HG03521 (cell line): ENCODE results near the gene RARB.

Experiments
- ATAC-seq: cut with Tn5 transposase; IDR thresholded peaks from one replicate; pipeline ENCODE4 v1.9.1; 2021; ENCODE audit warnings: mild to moderate bottlenecking, moderate library complexity; ENCODE audit not compliant: unreplicated experiment

Gene RARB

DNA sequence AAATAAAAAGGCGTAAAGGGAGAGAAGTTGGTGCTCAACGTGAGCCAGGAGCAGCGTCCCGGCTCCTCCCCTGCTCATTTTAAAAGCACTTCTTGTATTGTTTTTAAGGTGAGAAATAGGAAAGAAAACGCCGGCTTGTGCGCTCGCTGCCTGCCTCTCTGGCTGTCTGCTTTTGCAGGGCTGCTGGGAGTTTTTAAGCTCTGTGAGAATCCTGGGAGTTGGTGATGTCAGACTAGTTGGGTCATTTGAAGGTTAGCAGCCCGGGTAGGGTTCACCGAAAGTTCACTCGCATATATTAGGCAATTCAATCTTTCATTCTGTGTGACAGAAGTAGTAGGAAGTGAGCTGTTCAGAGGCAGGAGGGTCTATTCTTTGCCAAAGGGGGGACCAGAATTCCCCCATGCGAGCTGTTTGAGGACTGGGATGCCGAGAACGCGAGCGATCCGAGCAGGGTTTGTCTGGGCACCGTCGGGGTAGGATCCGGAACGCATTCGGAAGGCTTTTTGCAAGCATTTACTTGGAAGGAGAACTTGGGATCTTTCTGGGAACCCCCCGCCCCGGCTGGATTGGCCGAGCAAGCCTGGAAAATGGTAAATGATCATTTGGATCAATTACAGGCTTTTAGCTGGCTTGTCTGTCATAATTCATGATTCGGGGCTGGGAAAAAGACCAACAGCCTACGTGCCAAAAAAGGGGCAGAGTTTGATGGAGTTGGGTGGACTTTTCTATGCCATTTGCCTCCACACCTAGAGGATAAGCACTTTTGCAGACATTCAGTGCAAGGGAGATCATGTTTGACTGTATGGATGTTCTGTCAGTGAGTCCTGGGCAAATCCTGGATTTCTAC lies at the start of gene RARB:
RARB (plus strand) TSS at position 322 of the 847 bp plus-strand sequence; CDS start at position 791, 469 bp downstream.
- no peak for ATAC-seq

DNA sequence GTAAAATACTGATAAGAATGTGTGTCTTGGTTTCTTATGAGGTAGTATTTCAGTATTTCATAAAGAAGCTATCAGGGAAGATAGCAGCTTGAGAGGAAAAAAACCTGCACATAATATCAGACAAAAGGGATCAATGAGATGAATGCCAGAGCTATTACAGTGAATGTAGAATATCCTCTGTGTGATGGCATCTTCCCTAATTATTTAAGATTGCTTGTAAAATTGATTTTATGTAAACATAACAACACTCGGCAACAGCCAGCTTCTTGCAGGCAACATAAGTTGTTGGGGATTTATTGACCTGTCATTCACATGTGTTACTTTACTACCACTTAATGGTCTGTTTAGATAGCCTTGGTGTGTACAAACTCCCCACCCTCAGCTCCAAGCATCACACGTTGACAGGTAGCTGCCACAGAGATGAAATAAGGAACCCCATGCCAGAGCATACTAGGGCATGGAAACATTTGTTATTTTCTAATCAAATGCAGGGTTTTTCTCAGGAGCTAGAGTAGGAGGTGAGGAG lies 49.2 kb upstream of the RARB start:
- ATAC-seq = no peak

DNA sequence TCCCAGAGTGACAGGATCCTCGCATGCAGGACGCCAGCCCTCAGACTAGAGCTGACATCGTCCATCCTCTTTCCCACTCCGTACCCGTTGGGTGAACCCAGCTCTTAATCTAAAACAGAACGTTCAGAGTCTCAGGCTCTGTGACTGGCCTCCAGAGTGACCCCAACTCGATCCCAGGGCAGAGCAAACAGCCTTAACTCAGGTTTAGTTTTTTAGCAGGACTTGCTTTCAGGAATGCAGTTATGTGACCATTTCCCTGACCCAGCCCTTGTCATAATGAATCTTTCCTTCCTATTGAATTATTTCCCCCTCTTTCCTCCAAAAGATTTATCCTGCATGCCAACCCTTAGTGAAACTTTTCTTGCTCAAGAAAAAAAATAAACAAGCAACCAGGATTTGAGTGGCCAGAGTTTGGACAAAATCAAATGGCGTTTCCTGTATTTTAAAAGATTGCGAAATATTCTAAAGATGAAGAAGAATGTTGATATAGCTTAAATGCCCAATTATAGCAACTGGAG lies 47.8 kb upstream of the RARB start:
- no peak for ATAC-seq

DNA sequence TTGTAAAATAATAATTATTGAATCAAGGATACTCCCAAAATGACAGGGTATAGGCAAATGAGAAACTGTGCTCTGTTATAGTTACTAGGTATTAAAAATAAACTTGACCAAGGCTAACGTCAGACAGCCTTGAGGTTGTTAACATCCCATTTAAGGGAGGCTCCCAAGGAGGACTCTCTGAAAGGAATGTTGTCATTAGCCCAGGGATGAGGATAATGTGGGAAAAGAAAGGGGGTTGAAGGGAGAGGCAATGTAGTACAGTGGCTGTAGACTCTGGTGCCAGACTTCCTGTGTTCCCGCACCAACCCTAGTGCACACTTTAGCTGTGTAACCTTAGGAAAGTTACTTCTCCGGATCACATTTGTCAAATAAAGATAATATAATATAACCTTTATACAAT lies 47.0 kb upstream of the RARB start:
- no peak for ATAC-seq

DNA sequence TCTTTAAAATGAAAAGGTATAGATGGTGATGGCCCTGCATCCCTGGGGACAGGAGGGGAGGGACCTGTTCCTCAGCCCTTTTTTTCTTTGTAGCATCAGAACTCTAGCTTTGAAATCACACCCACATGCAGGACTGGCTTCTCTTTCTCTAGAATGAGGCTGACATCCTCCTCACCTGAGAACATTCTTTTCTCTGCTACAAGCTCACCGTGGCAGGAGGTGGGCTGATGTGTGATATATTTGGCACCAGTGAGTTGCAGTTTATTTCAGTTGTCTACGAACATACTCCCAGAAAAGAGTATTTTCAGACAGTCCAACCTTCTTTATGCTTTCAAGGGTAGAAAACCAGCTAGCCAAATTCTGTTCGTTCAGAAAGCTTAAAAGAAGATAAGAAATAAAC lies 43.6 kb upstream of the RARB start:
- ATAC-seq = no peak

DNA sequence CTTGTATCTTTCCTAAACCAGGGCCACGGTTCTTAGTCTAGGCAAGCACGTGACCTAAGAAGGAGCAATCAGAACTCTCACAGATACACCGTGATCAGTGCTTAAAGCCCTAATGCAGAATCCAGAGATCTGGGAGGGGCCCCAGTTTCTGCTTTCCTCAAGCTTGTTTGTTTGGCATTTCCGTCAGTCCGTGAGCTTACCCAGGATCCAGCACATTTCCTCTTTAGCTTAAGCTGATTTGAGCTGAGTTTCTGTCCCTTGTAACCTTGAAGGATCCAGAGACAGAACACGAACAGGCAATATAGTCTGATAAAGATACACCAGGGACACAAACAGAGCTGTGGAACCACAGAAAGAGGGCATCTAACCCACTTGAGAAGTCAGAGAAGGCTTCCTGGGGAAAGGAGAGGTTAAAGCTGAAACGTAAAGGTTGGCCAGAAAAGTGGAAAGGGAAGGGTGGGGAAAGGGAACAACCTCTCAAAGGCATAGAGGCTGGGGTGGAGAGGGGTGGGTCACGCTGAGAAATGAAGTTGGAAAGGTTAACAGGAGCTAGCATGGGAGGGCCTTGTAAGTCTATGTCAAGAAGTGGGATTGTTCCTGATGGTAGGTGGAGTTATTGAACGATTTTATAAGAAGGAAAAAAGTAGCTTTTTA lies 42.1 kb upstream of the RARB start:
- no peak for ATAC-seq

DNA sequence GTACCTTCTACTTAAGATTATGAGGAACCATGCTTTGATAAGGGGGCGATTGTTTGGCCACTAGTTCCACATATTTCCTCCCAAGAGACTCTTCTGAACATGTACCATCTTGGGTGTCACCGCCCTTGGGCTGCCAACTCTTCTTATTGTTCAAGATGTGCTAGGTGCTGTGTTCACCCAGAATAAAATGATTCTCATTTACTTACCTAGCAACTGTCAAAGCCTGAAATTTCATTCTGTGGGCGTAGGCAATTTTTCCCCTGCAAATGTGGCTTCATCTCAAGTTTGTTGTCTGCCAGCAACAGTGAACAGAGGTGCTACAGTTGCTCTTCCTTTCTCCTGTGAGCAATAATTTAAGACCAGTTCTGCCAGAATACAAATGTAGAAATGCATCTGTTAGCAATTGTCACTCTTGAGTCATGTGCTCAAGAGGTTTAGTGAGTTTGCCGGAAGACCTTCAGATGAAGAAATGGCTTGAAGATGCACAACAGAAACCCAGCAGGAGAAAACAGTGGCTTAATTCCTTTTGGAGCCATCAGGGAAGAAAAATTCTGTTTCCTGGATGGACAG lies 41.3 kb upstream of the RARB start:
- ATAC-seq = no peak

DNA sequence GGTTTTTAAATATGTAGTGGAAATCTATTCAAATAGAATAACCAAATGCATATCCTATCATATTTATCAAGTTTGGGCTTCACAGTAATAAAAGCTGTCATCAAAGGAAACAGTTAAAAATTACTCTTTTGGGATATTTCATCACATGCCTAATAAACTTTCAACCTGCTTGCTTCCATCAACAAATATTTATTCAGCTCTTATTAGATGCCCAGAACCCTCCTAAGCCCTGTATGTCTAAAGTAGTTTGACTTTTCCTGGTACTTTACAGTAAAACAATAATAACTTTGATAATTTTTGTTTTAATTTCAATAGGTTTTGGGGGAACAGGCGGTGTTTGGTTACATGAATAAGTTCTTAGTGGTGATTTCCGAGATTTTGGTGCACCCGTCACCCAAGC lies 37.5 kb upstream of the RARB start:
- no peak for ATAC-seq

DNA sequence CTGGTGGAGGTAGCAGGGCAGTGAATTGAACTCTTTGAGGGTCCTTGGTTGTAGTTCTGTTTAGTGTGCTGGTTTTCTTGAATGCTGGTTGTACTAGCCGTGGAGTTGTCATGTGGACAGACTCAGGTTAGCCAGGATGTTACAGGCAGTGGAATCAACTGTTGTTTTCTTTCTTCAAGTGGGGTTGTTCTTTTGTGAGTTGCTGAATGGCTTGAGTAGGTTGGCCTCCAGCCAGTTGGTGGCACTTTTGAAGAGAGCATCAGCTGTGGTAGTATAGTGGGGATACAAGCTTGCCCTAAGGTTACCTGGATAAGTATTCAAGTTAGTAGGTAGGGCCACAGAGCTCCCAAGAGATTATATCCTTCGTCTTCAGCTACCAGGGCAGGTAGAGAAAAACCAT lies 31.8 kb upstream of the RARB start:
- no peak for ATAC-seq

DNA sequence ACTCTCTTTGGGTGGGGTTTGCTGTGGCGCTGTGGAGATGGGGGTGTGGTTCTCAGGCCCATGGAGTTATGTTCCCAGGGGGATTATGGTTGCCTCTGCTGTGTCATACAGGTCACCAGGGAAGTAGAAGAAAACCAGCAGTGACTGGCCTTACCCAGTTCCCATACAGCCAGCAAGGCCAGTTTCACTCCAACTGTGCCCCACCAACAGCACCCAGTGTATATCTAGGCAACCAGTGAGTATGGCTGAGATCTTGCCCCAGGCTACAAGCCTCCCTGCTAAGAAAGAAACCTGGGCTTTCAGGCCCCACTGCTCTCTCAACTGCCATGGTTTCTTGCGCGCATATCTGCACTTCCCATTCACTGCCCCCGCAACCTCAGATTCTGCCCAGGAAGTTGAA lies 31.4 kb upstream of the RARB start:
- ATAC-seq = no peak

DNA sequence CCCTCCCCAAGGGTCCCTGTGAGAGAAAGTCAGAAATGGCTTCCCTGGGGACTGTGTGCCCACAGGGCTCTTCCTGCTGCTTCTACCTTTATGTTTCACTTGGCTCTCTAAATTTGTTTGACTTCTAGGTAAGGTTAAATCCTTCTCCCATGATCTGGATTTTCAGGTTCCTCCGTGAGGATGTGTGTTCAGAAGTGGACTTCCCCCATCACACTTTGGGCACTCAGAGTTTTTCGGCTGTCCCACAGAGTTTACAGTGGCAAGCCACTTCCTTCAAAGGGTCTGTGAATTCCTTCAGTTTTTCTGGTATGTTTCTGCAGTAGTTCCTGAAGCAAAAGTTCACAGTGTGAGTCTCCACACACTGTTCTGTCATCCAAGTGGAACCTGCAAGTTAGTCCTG lies 30.9 kb upstream of the RARB start:
- ATAC-seq = no peak

DNA sequence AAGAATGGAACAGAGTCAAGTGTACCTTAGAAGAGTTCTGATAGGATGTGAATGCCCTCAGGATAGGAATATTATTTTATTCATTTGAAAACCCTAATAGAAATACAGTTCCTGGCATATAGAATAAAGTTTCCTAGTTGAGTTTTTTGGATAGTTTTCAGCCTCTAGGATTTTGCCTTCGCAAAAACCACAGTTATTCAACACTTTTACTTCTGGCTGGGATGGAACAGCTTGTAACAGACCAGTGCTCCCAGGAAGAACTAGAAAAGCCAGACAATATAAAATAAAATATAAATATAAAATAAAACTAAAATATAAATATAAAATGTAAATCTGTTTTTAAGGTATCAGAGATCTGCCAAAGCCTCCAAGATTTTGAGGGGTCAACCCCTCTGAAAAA lies 27.5 kb upstream of the RARB start:
- ATAC-seq = no peak

DNA sequence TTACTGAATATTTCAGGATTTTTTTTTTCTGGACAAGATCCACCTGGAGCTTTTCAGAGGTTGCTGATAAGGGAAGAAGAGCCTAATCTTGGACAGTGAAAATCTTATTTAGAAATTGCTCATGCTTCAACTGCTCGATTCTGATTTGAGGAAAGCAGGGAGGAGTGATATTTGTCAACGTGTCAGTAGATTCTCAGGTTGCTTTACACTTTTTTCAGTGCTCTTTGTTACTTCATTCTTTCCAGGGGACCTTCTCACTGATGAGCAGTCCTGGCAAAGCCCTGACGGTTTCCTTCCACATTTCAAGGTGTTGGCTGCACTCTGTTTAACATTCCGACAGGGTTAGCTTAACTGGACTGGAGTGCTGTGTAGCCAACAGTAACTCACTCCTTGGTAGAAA lies 24.1 kb upstream of the RARB start:
- no peak for ATAC-seq

DNA sequence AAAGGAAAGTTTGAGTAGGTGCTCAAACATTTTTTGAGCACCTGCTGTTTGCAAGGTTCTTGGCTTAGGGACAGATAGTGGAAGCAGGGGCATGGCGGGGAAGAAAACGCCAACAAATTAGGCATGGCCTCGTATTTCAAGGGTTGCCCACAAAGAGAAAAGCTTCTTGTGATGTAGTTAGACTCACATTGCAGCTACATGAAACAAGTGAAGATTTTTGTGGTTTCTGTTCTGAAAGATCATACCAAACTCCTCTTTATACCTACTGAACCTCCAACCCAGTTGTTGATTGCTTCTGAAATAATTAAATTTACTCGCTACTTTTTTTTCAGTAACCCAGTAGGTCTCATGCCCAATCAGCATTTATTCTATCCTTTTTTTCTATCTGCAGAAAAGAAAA lies 23.5 kb upstream of the RARB start:
- no peak for ATAC-seq

DNA sequence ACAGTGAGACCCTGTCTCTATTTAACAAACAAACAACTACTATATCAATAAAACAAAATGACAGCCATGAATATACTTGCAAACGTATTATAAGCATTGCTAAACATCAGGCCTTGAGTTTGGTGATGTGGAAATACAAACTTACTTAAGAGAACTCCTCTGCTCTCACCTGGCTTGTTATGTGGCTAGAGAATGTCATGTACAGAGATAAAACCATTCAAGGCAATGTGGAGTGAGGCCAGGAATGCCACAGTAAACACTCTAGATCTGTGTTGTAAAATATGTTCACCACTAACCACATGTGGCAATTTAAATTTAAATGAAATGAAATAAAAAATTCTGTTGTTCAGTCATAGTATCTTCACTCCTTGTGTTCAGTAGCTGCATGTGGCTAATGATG lies 22.7 kb upstream of the RARB start:
- no peak for ATAC-seq

DNA sequence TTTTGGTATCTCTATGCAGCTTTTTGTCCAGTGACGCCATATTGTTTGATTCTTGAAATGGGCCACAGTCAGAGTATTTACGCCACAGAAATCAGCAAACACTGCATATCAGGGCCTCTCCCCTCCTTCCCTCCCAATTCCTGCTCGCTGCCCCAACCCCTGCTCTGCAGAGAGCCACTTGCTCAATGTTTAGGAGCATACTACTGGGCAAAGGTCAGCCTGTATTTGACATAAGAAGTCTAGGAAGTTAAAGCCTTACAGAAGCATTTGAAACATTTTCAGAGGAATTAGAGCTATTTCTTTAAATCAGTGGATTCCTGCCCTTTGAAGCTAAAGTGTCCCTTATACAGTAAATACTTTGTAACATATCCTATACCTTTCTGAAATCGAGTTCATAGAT lies 17.4 kb upstream of the RARB start:
- ATAC-seq = no peak

DNA sequence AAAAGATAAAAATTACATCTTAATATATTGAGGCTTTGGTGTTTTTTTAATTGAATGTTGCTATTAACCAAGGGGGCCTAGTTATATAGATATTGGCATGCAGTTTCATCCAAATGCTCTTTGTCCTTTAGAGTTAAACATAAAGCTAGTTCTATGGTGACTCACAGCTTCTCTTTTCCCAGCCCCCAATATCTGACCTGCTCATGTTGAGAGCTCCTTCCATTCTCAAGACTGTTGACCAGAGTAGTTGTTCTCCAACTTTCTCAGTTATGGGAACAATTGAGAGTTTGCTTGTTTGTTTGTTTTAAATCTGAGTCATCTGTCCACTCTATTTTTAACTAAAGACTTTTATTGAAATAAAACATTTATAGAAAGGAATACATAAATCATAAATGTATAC lies 15.8 kb upstream of the RARB start:
- ATAC-seq = no peak

DNA sequence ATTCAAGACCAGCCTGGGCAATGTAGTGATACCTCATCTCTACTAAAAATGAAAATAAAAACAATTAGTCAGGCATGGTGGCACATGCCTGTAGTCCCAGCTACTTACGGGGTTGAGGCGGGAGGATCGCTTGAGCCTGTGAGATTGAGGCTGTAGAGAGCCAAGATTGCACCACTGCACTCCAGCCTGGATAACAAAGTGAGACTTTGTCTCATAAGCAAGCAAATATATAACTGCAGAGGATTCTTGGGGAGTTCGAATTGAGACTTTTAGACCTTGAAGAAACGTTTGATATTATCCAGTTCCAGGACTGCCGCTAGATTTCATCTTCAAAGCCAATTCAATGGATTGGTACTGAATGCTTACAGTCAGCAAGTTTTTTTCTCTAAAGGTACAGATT lies 11.9 kb upstream of the RARB start:
- no peak for ATAC-seq

DNA sequence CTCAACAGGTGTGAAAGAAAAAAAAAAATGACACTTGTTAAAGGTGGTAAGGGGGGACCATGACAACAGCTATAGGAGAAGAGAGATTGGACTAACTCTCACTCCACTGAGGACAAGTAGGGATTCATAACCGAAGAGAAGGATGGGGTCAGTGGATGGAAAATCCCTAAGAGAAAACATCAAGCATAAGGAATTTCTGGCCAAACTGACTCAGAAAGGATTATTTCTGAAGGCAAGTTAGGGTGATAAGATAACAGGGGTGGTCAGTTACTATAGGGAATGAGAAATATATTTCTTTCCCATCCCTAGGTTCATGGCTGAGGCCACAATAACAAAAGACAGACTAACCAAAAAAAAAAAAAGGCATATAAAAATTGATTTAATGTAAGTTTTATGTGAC lies 9.5 kb upstream of the RARB start:
- no peak for ATAC-seq

DNA sequence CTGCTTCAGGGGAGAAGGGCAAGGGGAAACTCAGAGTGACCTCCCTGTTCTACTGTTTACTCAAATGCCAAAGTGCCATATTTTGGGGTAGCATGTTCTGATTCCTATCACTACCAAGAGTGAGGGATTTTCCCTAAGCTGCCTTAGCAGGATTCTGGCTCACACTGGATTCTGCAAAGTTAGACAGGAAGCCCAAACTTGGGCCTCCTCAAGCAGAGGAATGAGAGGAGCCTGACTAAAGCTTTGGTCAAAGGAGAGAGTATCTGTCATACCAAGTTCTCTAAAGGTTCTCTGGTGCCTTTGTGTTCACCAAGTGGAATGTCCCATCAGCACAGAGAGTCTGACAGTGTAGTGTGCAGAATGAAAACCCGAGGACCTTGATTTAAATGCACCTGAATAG lies 8.8 kb upstream of the RARB start:
- no peak for ATAC-seq

DNA sequence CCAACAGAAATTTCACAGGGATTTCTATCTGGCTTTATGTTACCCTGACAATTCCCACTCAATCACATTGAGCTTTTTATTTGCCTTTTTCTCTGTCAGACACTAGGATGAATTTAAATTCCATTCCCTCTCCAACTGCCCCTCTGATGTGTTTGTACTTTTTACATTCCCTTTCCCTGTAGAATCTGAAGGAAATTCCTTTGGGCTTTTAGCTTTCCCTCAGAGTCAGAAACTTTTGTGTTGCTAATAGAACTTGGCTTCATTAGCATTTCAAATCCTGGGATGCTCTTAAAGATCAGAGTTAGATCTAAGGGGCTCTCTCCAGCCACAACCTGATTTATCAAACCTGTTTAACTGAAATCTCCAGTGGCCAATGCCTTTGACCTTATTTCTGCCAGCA lies 7.9 kb upstream of the RARB start:
- ATAC-seq = no peak

DNA sequence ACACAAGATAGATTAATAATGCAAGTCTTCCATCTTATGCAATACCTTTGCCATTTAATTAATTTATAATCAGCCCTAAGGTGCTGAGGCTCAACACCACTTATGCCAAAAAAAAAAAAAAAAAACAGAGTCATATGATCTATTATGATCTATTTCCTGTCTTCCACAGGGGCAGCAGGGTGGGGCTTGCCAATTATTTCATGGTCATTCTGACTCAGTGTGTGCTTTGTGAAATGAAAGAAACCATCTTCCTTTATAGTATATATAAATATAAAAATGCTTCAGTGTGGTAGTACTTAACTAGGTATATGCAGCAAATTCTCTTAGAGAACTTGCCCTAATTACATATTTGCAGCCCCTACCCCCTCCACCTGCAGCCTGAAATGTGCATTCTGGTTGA lies 7.2 kb upstream of the RARB start:
- ATAC-seq = no peak
